LNCaP clone FGC (cell line): ENCODE measurements around the gene ARSG.

ENCODE experiments used
- DNase-seq: peaks from one replicate; pipeline ENCODE4 v3.0.0-alpha.2; 2011; ENCODE audit warnings: low read depth
- H3K4me3 ChIP-seq: 2 replicates; pipeline ENCODE4 v1.5.1; 2011; ENCODE audit warnings: mild to moderate bottlenecking, low read depth, low read length, control low read depth
- CTCF ChIP-seq: IDR thresholded peaks from 2 replicates; pipeline ENCODE4 v1.5.1; 2012; ENCODE audit warnings: mild to moderate bottlenecking; ENCODE audit not compliant: control insufficient read depth, insufficient read depth; ENCODE audit errors: extremely low read depth

The ARSG gene

GRCh38 chr17:68441070-68441770, 149.9 kb downstream of the ARSG start:
- H3K4me3 ChIP-seq: no peak overlapping the region
- DNase-seq: no peak
- TF ChIP-seq CTCF: no peak

- TF ChIP-seq CTCF: no peak
- no peak overlapping the region for H3K4me3 ChIP-seq
- no peak for DNase-seq
Observed at GRCh38 chr17:68443972-68444464, 152.7 kb downstream of the ARSG start.

GRCh38 chr17:68445671-68446070, 154.4 kb downstream of the ARSG start:
- no peak for DNase-seq
- no peak overlapping the region for H3K4me3 ChIP-seq
- TF ChIP-seq CTCF: no peak

GRCh38 chr17:68446626-68447041, 155.3 kb downstream of the ARSG start:
- no peak overlapping the region for H3K4me3 ChIP-seq
- DNase-seq: no peak
- no peak for TF ChIP-seq CTCF

GRCh38 chr17:68449021-68449739, 157.9 kb downstream of the ARSG start:
- TF ChIP-seq CTCF: no peak
- H3K4me3 ChIP-seq: no peak overlapping the region
- DNase-seq: no peak

- DNase-seq: no peak
- TF ChIP-seq CTCF: no peak
- no peak overlapping the region for H3K4me3 ChIP-seq
Observed at GRCh38 chr17:68450391-68450790, 159.1 kb downstream of the ARSG start.
